A673 (cell line): Measurements from ENCODE around the gene TENM4.

Experiments
- EZH2 ChIP-seq: fragments of 200-600 bp; sonication (generic); IDR thresholded peaks from 2 replicates; pipeline ENCODE4 v1.6.1; 2017; ENCODE audit warnings: borderline replicate concordance, low read depth, mild to moderate bottlenecking, mixed read lengths, antibody characterized with exemption, low read length; ENCODE audit not compliant: poor library complexity, severe bottlenecking
- TF ChIP-seq, protein P1 (sequence below): fragments of 300-800, 200-600 bp; sonication (generic); conservative IDR thresholded peaks from 2 replicates; pipeline ENCODE4 v1.5.1; 2017; ENCODE audit warnings: low read depth, mild to moderate bottlenecking, antibody characterized with exemption, low read length, moderate library complexity, mixed read lengths

- TF ChIP-seq, protein P1, sequence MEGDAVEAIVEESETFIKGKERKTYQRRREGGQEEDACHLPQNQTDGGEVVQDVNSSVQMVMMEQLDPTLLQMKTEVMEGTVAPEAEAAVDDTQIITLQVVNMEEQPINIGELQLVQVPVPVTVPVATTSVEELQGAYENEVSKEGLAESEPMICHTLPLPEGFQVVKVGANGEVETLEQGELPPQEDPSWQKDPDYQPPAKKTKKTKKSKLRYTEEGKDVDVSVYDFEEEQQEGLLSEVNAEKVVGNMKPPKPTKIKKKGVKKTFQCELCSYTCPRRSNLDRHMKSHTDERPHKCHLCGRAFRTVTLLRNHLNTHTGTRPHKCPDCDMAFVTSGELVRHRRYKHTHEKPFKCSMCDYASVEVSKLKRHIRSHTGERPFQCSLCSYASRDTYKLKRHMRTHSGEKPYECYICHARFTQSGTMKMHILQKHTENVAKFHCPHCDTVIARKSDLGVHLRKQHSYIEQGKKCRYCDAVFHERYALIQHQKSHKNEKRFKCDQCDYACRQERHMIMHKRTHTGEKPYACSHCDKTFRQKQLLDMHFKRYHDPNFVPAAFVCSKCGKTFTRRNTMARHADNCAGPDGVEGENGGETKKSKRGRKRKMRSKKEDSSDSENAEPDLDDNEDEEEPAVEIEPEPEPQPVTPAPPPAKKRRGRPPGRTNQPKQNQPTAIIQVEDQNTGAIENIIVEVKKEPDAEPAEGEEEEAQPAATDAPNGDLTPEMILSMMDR: no peak
- TF ChIP-seq EZH2: no peak
Measured at GRCh38 chr11:78940500-78941225, 500.2 kb downstream of the TENM4 start.
